Measurements from ENCODE around the gene ANKRD29. TPM values are rescaled to one million over a fixed set of nuclear protein-coding genes. Genes with fewer than 3 reads are reported as not detected.

ANKRD29 gene
- total and polyA plus RNA-seq, 10 of the 15 experiments (the other 5 are each of a cell fraction or from before 2014, with no cell fraction given): 0.53 to 9.2 (median 1.6) TPM

DNA sequence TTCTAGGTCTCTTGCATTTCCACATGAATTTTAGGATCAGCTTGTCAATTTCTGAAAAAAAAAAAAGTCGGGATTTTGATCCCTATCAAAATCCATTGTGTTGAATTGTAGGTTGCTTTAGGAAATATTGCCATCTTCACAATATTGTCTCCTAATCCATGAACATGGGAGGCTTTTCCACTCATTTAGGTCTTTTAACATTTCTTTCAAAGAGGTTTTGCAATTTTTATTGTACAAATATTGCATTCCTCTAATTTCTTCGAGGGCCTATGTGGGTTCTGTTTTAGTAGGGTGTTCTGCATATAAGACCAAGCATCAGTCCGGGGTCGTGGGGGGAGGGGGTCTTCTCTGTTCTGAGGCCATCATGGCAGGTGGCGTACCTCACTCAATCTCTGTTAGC is 25.8 kb upstream of the ANKRD29 start:
- WGBS (ENCODE audit: insufficient coverage, insufficient replicate concordance, low lambda C conversion rate, missing lambda C conversion rate): 37% methylated on average over 5 of the region's 5 CpGs
- no peak overlapping the region for H3K4me3 ChIP-seq
- CTCF ChIA-PET: interaction anchor here (1.1 to 1.3 kb wide), 2 partner anchors 15 to 45 kb away, joined by 3 to 8 read pairs; no protein-coding TSS in a partner anchor
- no peaks in the 10 kb centered on the region for H3K36me3 ChIP-seq (ENCODE audit: control insufficient read depth in 2 of 2, insufficient read depth in 2 of 2, low read length in 1 of 2)
- peaks cover 10 to 18% of the 10 kb centered on the region in 2 experiments for H3K27me3 ChIP-seq (replicated peaks in 1 of 2; ENCODE audit: control insufficient read depth in 2 of 2, insufficient read depth in 2 of 2, low read length in 1 of 2)
- no peak overlapping the region for H3K27ac ChIP-seq (ENCODE audit: control insufficient read depth, insufficient read depth)
- BruUV-seq (replicated peaks): no TSS peak
- no peaks in the 10 kb centered on the region for H3K79me2 ChIP-seq (ENCODE audit: control insufficient read depth, insufficient read depth, low read length)
- POLR2A ChIA-PET: no interaction called here
- intact Hi-C loops (cut with micrococcal nuclease; ENCODE audit: unreplicated experiment): no loop called here
- no peak overlapping the region for H3K4me2 ChIP-seq (ENCODE audit: control insufficient read depth, insufficient read depth)
- H4K20me1 ChIP-seq (ENCODE audit: control insufficient read depth, insufficient read depth): no peaks in the 10 kb centered on the region
- RAD21 ChIA-PET (ENCODE audit: unreplicated experiment): no interaction called here
- H3K9ac ChIP-seq (ENCODE audit: control insufficient read depth, insufficient read depth, low read length): no peak overlapping the region
- ATAC-seq (no peak), DNase-seq (ENCODE audit: low read depth, low spot score) (no peak), FAIRE-seq (no peak)
- SMC1A ChIA-PET (ENCODE audit: uncharacterized antibody, unreplicated experiment): interaction anchor here (1.0 to 1.3 kb wide), 2 partner anchors 15 to 41 kb away, joined by 3 read pairs; no protein-coding TSS in a partner anchor
- no peak overlapping the region for H2AFZ ChIP-seq (ENCODE audit: control insufficient read depth, low read depth, low read length)
- in situ Hi-C loops (cut with MboI): no loop called here
- TF ChIP-seq HDAC2 (IDR thresholded peaks at IDR 0.05): no peak
- TF ChIP-seq YY1 (IDR thresholded peaks at IDR 0.05; ENCODE audit: low read depth, low read length): no peak
- TF ChIP-seq MTA3 (IDR thresholded peaks at IDR 0.05; ENCODE audit: borderline replicate concordance, low read length): no peak
- TF ChIP-seq YBX1 (IDR thresholded peaks at IDR 0.05): no peak
- TF ChIP-seq SMARCA5 (IDR thresholded peaks at IDR 0.05): no peak
- no peak for TF ChIP-seq SUPT20H (IDR thresholded peaks at IDR 0.05; ENCODE audit: borderline replicate concordance, control insufficient read depth, low read depth, low read length)
- no peak for TF ChIP-seq TCF12 (IDR thresholded peaks at IDR 0.05; ENCODE audit: low read depth, low read length)
- TF ChIP-seq, protein P1, sequence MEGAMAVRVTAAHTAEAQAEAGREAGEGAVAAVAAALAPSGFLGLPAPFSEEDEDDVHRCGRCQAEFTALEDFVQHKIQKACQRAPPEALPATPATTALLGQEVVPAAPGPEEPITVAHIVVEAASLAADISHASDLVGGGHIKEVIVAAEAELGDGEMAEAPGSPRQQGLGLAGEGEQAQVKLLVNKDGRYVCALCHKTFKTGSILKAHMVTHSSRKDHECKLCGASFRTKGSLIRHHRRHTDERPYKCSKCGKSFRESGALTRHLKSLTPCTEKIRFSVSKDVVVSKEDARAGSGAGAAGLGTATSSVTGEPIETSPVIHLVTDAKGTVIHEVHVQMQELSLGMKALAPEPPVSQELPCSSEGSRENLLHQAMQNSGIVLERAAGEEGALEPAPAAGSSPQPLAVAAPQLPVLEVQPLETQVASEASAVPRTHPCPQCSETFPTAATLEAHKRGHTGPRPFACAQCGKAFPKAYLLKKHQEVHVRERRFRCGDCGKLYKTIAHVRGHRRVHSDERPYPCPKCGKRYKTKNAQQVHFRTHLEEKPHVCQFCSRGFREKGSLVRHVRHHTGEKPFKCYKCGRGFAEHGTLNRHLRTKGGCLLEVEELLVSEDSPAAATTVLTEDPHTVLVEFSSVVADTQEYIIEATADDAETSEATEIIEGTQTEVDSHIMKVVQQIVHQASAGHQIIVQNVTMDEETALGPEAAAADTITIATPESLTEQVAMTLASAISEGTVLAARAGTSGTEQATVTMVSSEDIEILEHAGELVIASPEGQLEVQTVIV (IDR thresholded peaks at IDR 0.05; ENCODE audit: borderline replicate concordance, partially characterized antibody): no peak
- no peak for TF ChIP-seq SP1 (IDR thresholded peaks at IDR 0.05; ENCODE audit: low read depth, low read length)
- TF ChIP-seq, protein P2, sequence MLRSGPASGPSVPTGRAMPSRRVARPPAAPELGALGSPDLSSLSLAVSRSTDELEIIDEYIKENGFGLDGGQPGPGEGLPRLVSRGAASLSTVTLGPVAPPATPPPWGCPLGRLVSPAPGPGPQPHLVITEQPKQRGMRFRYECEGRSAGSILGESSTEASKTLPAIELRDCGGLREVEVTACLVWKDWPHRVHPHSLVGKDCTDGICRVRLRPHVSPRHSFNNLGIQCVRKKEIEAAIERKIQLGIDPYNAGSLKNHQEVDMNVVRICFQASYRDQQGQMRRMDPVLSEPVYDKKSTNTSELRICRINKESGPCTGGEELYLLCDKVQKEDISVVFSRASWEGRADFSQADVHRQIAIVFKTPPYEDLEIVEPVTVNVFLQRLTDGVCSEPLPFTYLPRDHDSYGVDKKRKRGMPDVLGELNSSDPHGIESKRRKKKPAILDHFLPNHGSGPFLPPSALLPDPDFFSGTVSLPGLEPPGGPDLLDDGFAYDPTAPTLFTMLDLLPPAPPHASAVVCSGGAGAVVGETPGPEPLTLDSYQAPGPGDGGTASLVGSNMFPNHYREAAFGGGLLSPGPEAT (IDR thresholded peaks at IDR 0.05; ENCODE audit: low read depth): no peak
- TF ChIP-seq ZBED1 (IDR thresholded peaks at IDR 0.05; ENCODE audit: borderline replicate concordance): no peak
- TF ChIP-seq ZNF274 (IDR thresholded peaks at IDR 0.05; ENCODE audit: insufficient read depth, insufficient read length): no peak
- no peak for TF ChIP-seq SREBF1 (IDR thresholded peaks at IDR 0.05; ENCODE audit: low read length)
- TF ChIP-seq, protein P3, sequence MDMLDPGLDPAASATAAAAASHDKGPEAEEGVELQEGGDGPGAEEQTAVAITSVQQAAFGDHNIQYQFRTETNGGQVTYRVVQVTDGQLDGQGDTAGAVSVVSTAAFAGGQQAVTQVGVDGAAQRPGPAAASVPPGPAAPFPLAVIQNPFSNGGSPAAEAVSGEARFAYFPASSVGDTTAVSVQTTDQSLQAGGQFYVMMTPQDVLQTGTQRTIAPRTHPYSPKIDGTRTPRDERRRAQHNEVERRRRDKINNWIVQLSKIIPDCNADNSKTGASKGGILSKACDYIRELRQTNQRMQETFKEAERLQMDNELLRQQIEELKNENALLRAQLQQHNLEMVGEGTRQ (IDR thresholded peaks at IDR 0.05; ENCODE audit: borderline replicate concordance, low read depth, low read length): no peak
- TF ChIP-seq, protein P4, sequence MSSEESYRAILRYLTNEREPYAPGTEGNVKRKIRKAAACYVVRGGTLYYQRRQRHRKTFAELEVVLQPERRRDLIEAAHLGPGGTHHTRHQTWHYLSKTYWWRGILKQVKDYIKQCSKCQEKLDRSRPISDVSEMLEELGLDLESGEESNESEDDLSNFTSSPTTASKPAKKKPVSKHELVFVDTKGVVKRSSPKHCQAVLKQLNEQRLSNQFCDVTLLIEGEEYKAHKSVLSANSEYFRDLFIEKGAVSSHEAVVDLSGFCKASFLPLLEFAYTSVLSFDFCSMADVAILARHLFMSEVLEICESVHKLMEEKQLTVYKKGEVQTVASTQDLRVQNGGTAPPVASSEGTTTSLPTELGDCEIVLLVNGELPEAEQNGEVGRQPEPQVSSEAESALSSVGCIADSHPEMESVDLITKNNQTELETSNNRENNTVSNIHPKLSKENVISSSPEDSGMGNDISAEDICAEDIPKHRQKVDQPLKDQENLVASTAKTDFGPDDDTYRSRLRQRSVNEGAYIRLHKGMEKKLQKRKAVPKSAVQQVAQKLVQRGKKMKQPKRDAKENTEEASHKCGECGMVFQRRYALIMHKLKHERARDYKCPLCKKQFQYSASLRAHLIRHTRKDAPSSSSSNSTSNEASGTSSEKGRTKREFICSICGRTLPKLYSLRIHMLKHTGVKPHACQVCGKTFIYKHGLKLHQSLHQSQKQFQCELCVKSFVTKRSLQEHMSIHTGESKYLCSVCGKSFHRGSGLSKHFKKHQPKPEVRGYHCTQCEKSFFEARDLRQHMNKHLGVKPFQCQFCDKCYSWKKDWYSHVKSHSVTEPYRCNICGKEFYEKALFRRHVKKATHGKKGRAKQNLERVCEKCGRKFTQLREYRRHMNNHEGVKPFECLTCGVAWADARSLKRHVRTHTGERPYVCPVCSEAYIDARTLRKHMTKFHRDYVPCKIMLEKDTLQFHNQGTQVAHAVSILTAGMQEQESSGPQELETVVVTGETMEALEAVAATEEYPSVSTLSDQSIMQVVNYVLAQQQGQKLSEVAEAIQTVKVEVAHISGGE (CRISPR knock-in tag; IDR thresholded peaks at IDR 0.05): no peak
- no peak for TF ChIP-seq ZNF622 (IDR thresholded peaks at IDR 0.05)
- TF ChIP-seq BCL11A (IDR thresholded peaks at IDR 0.05; ENCODE audit: low read depth, low read length): no peak
- TF ChIP-seq KLF5 (IDR thresholded peaks at IDR 0.05; ENCODE audit: partially characterized antibody): no peak
- no peak for TF ChIP-seq FOS (IDR thresholded peaks at IDR 0.05; ENCODE audit: borderline replicate concordance, extremely low read depth, insufficient read length)
- TF ChIP-seq SREBF2 (IDR thresholded peaks at IDR 0.05; ENCODE audit: low read length): no peak
- no peaks in the 10 kb centered on the region for H3K4me1 ChIP-seq (ENCODE audit: control insufficient read depth, insufficient read depth, low read length)
- no peaks in the 10 kb centered on the region for H3K9me3 ChIP-seq (replicated peaks; ENCODE audit: control insufficient read depth, insufficient read depth, low read length)
